ENCODE results near the gene LEUTX.

The LEUTX gene

DNA sequence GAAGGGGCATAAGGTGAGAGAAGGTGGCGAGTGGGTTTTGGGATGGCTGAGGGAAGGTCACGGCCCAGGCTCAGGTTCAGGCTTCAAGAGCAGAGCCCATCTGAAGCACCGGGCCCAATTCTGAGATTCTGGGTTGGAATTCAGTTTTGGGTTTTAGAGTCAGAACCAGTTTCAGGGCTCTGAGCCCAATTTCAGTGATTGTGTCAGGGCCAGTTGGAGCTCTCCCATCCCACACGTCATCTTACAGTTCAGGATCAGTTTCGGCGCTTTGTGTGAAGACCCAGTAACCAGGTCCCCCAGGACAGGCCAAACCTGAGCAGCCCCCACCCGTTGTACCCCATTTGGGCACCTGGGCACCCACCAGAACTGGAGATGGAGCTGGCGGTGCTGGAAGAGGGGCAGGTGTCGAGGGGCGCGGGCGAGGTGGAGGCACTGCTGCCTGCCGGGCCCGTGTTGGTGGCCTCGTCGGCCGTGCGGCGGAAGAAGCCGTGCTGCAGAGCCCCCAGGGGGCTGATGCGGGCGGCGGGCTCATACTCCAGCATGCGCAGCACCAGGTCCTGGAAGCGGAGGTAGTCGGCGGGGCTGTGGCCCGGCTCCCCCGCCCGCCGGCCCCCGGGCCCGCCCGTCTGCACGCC lies 47.8 kb downstream of the LEUTX start:
- no peaks in the 10 kb centered on the region for H3K9me2 ChIP-seq (ENCODE audit: low read depth, low read length)
- no peak overlapping the region for H3K4me3 ChIP-seq (ENCODE audit: low read depth, low read length, poor library complexity, severe bottlenecking)
- no peak overlapping the region for H2AFZ ChIP-seq (ENCODE audit: low read length)
- no peak overlapping the region for H3K27ac ChIP-seq (ENCODE audit: low read depth, low read length, poor library complexity, severe bottlenecking)
- no peaks in the 10 kb centered on the region for H3K9me3 ChIP-seq (ENCODE audit: low read length)
- H4K20me1 ChIP-seq (ENCODE audit: insufficient read depth, low read length) = no peaks in the 10 kb centered on the region
- H3K9ac ChIP-seq (ENCODE audit: low read length) = no peak overlapping the region
- H3K4me2 ChIP-seq (ENCODE audit: low read length) = no peak overlapping the region
- no peaks in the 10 kb centered on the region for H3F3A ChIP-seq (ENCODE audit: insufficient read depth, low read length)
- no peaks in the 10 kb centered on the region for H3K27me3 ChIP-seq (ENCODE audit: insufficient read depth, low read length)
- TF ChIP-seq, protein P1, sequence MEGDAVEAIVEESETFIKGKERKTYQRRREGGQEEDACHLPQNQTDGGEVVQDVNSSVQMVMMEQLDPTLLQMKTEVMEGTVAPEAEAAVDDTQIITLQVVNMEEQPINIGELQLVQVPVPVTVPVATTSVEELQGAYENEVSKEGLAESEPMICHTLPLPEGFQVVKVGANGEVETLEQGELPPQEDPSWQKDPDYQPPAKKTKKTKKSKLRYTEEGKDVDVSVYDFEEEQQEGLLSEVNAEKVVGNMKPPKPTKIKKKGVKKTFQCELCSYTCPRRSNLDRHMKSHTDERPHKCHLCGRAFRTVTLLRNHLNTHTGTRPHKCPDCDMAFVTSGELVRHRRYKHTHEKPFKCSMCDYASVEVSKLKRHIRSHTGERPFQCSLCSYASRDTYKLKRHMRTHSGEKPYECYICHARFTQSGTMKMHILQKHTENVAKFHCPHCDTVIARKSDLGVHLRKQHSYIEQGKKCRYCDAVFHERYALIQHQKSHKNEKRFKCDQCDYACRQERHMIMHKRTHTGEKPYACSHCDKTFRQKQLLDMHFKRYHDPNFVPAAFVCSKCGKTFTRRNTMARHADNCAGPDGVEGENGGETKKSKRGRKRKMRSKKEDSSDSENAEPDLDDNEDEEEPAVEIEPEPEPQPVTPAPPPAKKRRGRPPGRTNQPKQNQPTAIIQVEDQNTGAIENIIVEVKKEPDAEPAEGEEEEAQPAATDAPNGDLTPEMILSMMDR (IDR thresholded peaks at IDR 0.05; ENCODE audit: low read length) = no peak
- TF ChIP-seq EZH2 (IDR thresholded peaks at IDR 0.05; ENCODE audit: borderline replicate concordance, low read length) = no peak
- H3K4me1 ChIP-seq (ENCODE audit: insufficient read depth, low read length, severe bottlenecking) = peaks cover 7% of the 10 kb centered on the region
- H3K36me3 ChIP-seq (ENCODE audit: insufficient read depth, low read length) = peaks cover 61% of the 10 kb centered on the region
- H3K79me2 ChIP-seq (ENCODE audit: insufficient read depth, low read length) = no peaks in the 10 kb centered on the region

- Histone ChIP-seq H4K20me1 (ENCODE audit: insufficient read depth, low read length) (no peaks in the 10 kb centered on the region), H3K9me3 (ENCODE audit: low read length) (no peaks in the 10 kb centered on the region), H3K4me3 (ENCODE audit: low read depth, low read length, poor library complexity, severe bottlenecking) (no peak overlapping the region), H2AFZ (ENCODE audit: low read length) (no peak overlapping the region), H3K4me1 (ENCODE audit: insufficient read depth, low read length, severe bottlenecking) (peaks cover 7% of the 10 kb centered on the region), H3K9me2 (ENCODE audit: low read depth, low read length) (no peaks in the 10 kb centered on the region), H3K79me2 (ENCODE audit: insufficient read depth, low read length) (no peaks in the 10 kb centered on the region), H3K27ac (ENCODE audit: low read depth, low read length, poor library complexity, severe bottlenecking) (no peak overlapping the region), H3K9ac (ENCODE audit: low read length) (no peak overlapping the region), H3K27me3 (ENCODE audit: insufficient read depth, low read length) (no peaks in the 10 kb centered on the region), H3K4me2 (ENCODE audit: low read length) (no peak overlapping the region), H3F3A (ENCODE audit: insufficient read depth, low read length) (no peaks in the 10 kb centered on the region), H3K36me3 (ENCODE audit: insufficient read depth, low read length) (peaks cover 67% of the 10 kb centered on the region)
- TF ChIP-seq EZH2 (IDR thresholded peaks at IDR 0.05; ENCODE audit: borderline replicate concordance, low read length) = no peak
- TF ChIP-seq, protein P1 (IDR thresholded peaks at IDR 0.05; ENCODE audit: low read length) = no peak
Measured at GRCh38 chr19:39827216-39827615, 48.6 kb downstream of the LEUTX start.

DNA sequence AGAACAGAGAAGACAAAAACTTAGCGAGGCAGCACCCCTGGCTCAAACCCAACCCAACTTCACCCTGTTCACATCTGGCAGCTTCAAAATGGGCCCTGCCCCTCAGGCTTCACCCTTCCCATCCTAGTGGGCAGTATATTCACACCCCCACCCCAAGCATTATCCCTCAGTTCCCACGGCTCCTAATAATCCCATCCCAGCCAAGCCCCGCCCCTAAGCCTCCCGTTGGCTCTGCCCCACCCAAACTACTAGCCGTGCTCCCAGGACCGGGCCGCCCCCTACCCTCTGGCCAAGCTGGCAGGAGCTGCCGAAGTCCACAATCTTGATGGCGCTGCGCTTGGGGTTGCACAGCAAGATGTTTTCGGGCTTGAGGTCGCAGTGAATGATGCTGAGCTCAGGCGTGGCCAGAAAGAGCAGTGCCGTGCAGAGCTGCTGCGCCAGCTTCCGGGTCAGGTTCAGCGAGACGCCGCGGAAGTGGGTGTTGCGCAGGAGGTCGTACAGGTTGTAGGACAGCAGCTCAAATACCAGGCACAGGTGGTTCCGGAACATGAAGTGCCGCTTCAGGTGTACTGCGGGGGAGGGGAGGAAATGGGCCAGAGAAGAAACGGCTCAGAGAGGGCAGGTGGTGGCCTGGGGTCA lies 49.5 kb downstream of the LEUTX start:
- no peaks in the 10 kb centered on the region for H3F3A ChIP-seq (ENCODE audit: insufficient read depth, low read length)
- no peaks in the 10 kb centered on the region for H3K27me3 ChIP-seq (ENCODE audit: insufficient read depth, low read length)
- no peaks in the 10 kb centered on the region for H3K9me3 ChIP-seq (ENCODE audit: low read length)
- no peaks in the 10 kb centered on the region for H3K9me2 ChIP-seq (ENCODE audit: low read depth, low read length)
- H3K4me2 ChIP-seq (ENCODE audit: low read length) = no peak overlapping the region
- H4K20me1 ChIP-seq (ENCODE audit: insufficient read depth, low read length) = no peaks in the 10 kb centered on the region
- no peak overlapping the region for H3K27ac ChIP-seq (ENCODE audit: low read depth, low read length, poor library complexity, severe bottlenecking)
- no peaks in the 10 kb centered on the region for H3K79me2 ChIP-seq (ENCODE audit: insufficient read depth, low read length)
- H3K9ac ChIP-seq (ENCODE audit: low read length) = no peak overlapping the region
- H3K4me1 ChIP-seq (ENCODE audit: insufficient read depth, low read length, severe bottlenecking) = peaks cover 11% of the 10 kb centered on the region
- no peak overlapping the region for H3K4me3 ChIP-seq (ENCODE audit: low read depth, low read length, poor library complexity, severe bottlenecking)
- H2AFZ ChIP-seq (ENCODE audit: low read length) = no peak overlapping the region
- H3K36me3 ChIP-seq (ENCODE audit: insufficient read depth, low read length) = peaks cover 67% of the 10 kb centered on the region
- TF ChIP-seq, protein P1 (IDR thresholded peaks at IDR 0.05; ENCODE audit: low read length) = no peak
- no peak for TF ChIP-seq EZH2 (IDR thresholded peaks at IDR 0.05; ENCODE audit: borderline replicate concordance, low read length)
